Measurements from ENCODE around the gene FNTB. TPM values are rescaled to one million over a fixed set of nuclear protein-coding genes. Genes with fewer than 3 reads are reported as not detected.
"Not testable (repeated sequence)": the region's sequence is repeated elsewhere in the genome, so short reads cannot be mapped to it uniquely, and the experiment has no call there.

The FNTB gene
- total RNA-seq, 2 donors from 2014 or later = 13.4 to 30.9 TPM

- Mint-ChIP-seq H3K36me3 (peaks cover 6% of the 10 kb centered on the region), H3K4me3 (no peak overlapping the region), H3K9me3 (no peaks in the 10 kb centered on the region), H3K4me1 (ENCODE audit: low read depth in 2 of 2) (no peaks in the 10 kb centered on the region), H3K27ac (no peak overlapping the region), H3K27me3 (no peaks in the 10 kb centered on the region)
- ATAC-seq (no peak), DNase-seq (ENCODE audit: low spot score) (no peak)
Observed at GRCh38 chr14:65025818-65026217, 39.1 kb downstream of the FNTB start.

GRCh38 chr14:65026526-65026925, 39.8 kb downstream of the FNTB start:
- Mint-ChIP-seq H3K27me3 (no peaks in the 10 kb centered on the region), H3K4me1 (ENCODE audit: low read depth in 2 of 2) (no peaks in the 10 kb centered on the region), H3K27ac (no peak overlapping the region), H3K36me3 (peaks cover 6% of the 10 kb centered on the region), H3K9me3 (no peaks in the 10 kb centered on the region), H3K4me3 (no peak overlapping the region)
- no peak for DNase-seq (ENCODE audit: low spot score)
- ATAC-seq = no peak

- Mint-ChIP-seq H3K36me3 (peaks cover 9% of the 10 kb centered on the region), H3K4me3 (no peak overlapping the region), H3K27me3 (no peaks in the 10 kb centered on the region), H3K4me1 (ENCODE audit: low read depth in 2 of 2) (no peaks in the 10 kb centered on the region), H3K9me3 (no peaks in the 10 kb centered on the region), H3K27ac (no peak overlapping the region)
- ATAC-seq = no peak
- DNase-seq (ENCODE audit: low spot score) = no peak
Observed at GRCh38 chr14:65027127-65027799, 40.6 kb downstream of the FNTB start.

GRCh38 chr14:65028937-65029336, 42.2 kb downstream of the FNTB start:
- H3K36me3 Mint-ChIP-seq = peaks cover 16% of the 10 kb centered on the region
- ATAC-seq = no peak
- H3K27ac Mint-ChIP-seq = peak overlapping the region in 1 of 2 donors; percentile 42

GRCh38 chr14:65031321-65031720, 44.6 kb downstream of the FNTB start:
- H3K4me1 Mint-ChIP-seq (ENCODE audit: low read depth in 2 of 2); H3K4me3 Mint-ChIP-seq; DNase-seq (ENCODE audit: low spot score); H3K27me3 Mint-ChIP-seq; ATAC-seq; H3K9me3 Mint-ChIP-seq: not testable (repeated sequence)
- Mint-ChIP-seq H3K36me3 (peaks cover 16% of the 10 kb centered on the region), H3K27ac (peak overlapping the region in 1 of 2 donors; percentile 72)

More at GRCh38 chr14:65028937-65029336, 42.2 kb downstream of the FNTB start:
- Mint-ChIP-seq H3K4me1 (ENCODE audit: low read depth in 2 of 2) (no peaks in the 10 kb centered on the region), H3K4me3 (no peak overlapping the region), H3K27me3 (no peaks in the 10 kb centered on the region), H3K9me3 (no peaks in the 10 kb centered on the region)
- DNase-seq (ENCODE audit: low spot score) = no peak

GRCh38 chr14:65032319-65032718, 45.6 kb downstream of the FNTB start:
- H3K27ac Mint-ChIP-seq = no peak overlapping the region
- ATAC-seq (no peak), DNase-seq (ENCODE audit: low spot score) (no peak)
- no peaks in the 10 kb centered on the region for H3K9me3 Mint-ChIP-seq
- H3K27me3 Mint-ChIP-seq = no peaks in the 10 kb centered on the region
- no peak overlapping the region for H3K4me3 Mint-ChIP-seq
- H3K4me1 Mint-ChIP-seq (ENCODE audit: low read depth in 2 of 2) = no peaks in the 10 kb centered on the region
- peaks cover 10% of the 10 kb centered on the region for H3K36me3 Mint-ChIP-seq

- Mint-ChIP-seq H3K9me3 (no peaks in the 10 kb centered on the region), H3K4me1 (ENCODE audit: low read depth in 2 of 2) (no peaks in the 10 kb centered on the region), H3K27ac (no peak overlapping the region), H3K27me3 (no peaks in the 10 kb centered on the region), H3K4me3 (no peak overlapping the region), H3K36me3 (peaks cover 10% of the 10 kb centered on the region)
- no peak for ATAC-seq
- no peak for DNase-seq (ENCODE audit: low spot score)
Observed at GRCh38 chr14:65033181-65033580, 46.5 kb downstream of the FNTB start.

- H3K27me3 Mint-ChIP-seq = no peaks in the 10 kb centered on the region
- peak overlapping the region in 1 of 2 donors; percentile 26 for H3K27ac Mint-ChIP-seq
- no peak overlapping the region for H3K4me3 Mint-ChIP-seq
- H3K36me3 Mint-ChIP-seq = peaks cover 10% of the 10 kb centered on the region
- no peak for DNase-seq (ENCODE audit: low spot score)
- H3K9me3 Mint-ChIP-seq = no peaks in the 10 kb centered on the region
- no peaks in the 10 kb centered on the region for H3K4me1 Mint-ChIP-seq (ENCODE audit: low read depth in 2 of 2)
- no peak for ATAC-seq
Observed at GRCh38 chr14:65034021-65034420, 47.3 kb downstream of the FNTB start.

GRCh38 chr14:65035049-65035448, 48.4 kb downstream of the FNTB start:
- no peak overlapping the region for H3K4me3 Mint-ChIP-seq
- H3K27me3 Mint-ChIP-seq = no peaks in the 10 kb centered on the region
- no peak overlapping the region for H3K27ac Mint-ChIP-seq
- no peaks in the 10 kb centered on the region for H3K9me3 Mint-ChIP-seq
- no peak for DNase-seq (ENCODE audit: low spot score)
- no peak for ATAC-seq
- peaks cover 10% of the 10 kb centered on the region for H3K36me3 Mint-ChIP-seq
- no peaks in the 10 kb centered on the region for H3K4me1 Mint-ChIP-seq (ENCODE audit: low read depth in 2 of 2)

- no peak for ATAC-seq
- Mint-ChIP-seq H3K36me3 (no peaks in the 10 kb centered on the region), H3K27me3 (no peaks in the 10 kb centered on the region), H3K27ac (no peak overlapping the region), H3K4me3 (no peak overlapping the region), H3K9me3 (no peaks in the 10 kb centered on the region), H3K4me1 (ENCODE audit: low read depth in 2 of 2) (peaks cover 3 to 9% of the 10 kb centered on the region in 2 donors)
- DNase-seq (ENCODE audit: low spot score) = no peak
Observed at GRCh38 chr14:65038966-65039365, 52.3 kb downstream of the FNTB start.

- Mint-ChIP-seq H3K4me3 (no peak overlapping the region), H3K27ac (peak overlapping the region; percentile 7 to 45), H3K36me3 (no peaks in the 10 kb centered on the region), H3K9me3 (no peaks in the 10 kb centered on the region), H3K4me1 (ENCODE audit: low read depth in 2 of 2) (peaks cover 11 to 21% of the 10 kb centered on the region in 2 donors), H3K27me3 (no peaks in the 10 kb centered on the region)
- DNase-seq (ENCODE audit: low spot score) (no peak), ATAC-seq (no peak)
Observed at GRCh38 chr14:65040666-65041433, 54.2 kb downstream of the FNTB start.

GRCh38 chr14:65041434-65041915, 54.8 kb downstream of the FNTB start:
- Mint-ChIP-seq H3K9me3 (no peaks in the 10 kb centered on the region), H3K36me3 (no peaks in the 10 kb centered on the region), H3K4me1 (ENCODE audit: low read depth in 2 of 2) (peaks cover 14 to 22% of the 10 kb centered on the region in 2 donors), H3K27ac (peak overlapping the region; percentile 7 to 45), H3K27me3 (no peaks in the 10 kb centered on the region), H3K4me3 (no peak overlapping the region)
- no peak for ATAC-seq
- no peak for DNase-seq (ENCODE audit: low spot score)

- Mint-ChIP-seq H3K36me3 (peaks cover under 1% of the 10 kb centered on the region), H3K9me3 (no peaks in the 10 kb centered on the region), H3K4me3 (no peak overlapping the region), H3K4me1 (ENCODE audit: low read depth in 2 of 2) (peaks cover 20 to 26% of the 10 kb centered on the region in 2 donors), H3K27ac (peak overlapping the region in 1 of 2 donors; percentile 78), H3K27me3 (no peaks in the 10 kb centered on the region)
- ATAC-seq (no peak), DNase-seq (ENCODE audit: low spot score) (no peak)
Observed at GRCh38 chr14:65042296-65042695, 55.6 kb downstream of the FNTB start.

GRCh38 chr14:65042731-65043372, 56.2 kb downstream of the FNTB start:
- peaks cover 5% of the 10 kb centered on the region for H3K36me3 Mint-ChIP-seq
- peak overlapping the region; percentile 59 to 78 for H3K27ac Mint-ChIP-seq
- peak overlapping the region; percentile 20 for H3K4me3 Mint-ChIP-seq
- ATAC-seq (peak in 1 of 2 donors; percentile 45), DNase-seq (ENCODE audit: low spot score) (no peak)
- H3K4me1 Mint-ChIP-seq (ENCODE audit: low read depth in 2 of 2) = peaks cover 26 to 32% of the 10 kb centered on the region in 2 donors
- no peaks in the 10 kb centered on the region for H3K27me3 Mint-ChIP-seq
- H3K9me3 Mint-ChIP-seq = no peaks in the 10 kb centered on the region

All from natural killer cell treated with Interleukin-12 subunit alpha and Interleukin-12 subunit beta and Interleukin-15 and Interleukin-18, amount 100 ng/mL, for 72 hours (primary cell).